RPMI8226 (cell line): ENCODE results near the gene AKR1A1.
"Not testable (repeated sequence)": the region's sequence is repeated elsewhere in the genome, so short reads cannot be mapped to it uniquely, and the experiment has no call there.

ENCODE experiments used
- DNase-seq: peaks from one replicate; pipeline ENCODE4 v3.0.0-alpha.2; 2015

The AKR1A1 gene

DNA sequence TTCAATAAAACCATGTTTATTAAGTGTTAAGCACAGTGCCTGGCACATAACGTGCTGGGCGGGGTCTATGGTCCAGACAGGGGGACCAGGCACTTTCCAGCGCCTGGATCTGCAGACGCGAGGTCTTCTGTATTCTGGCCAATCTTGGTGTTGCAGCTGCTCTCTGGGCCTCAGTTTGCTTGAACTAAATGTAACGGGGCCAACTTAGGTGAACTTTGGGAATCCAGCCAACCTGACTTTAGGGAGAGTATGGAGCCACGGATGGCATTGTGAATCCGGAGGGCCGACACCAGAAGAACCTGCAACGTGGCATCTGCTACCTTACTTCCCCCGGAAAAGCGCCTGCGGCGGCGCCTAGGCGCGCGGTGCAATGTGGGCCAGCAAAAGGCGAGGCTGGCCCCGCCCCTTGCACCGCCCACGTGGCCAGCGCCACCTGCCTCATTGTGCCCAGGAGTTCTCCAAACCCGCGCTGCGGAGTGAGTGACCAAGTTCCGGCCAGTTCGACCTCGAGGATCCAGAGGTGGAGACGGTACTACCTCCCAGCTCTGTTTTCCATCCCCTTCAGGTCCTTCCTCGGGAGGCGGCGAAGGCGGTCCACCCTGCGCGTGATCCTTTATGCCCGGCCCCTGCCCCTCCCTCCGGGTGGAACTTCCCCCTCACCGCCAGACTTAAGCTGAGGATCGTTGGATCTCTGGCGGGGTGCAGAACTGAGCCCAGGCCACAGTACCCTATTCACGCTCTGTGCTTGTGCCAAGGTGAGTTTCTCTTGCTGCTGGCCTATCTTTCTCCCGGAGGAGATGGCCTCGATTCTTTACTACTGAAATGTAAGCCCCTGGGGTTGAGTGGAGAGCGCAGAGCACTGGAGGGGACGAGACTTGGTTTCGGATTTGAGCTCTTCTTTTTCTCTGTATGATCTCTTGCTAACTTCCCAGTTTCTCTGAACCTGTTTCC lies at the start of gene AKR1A1:
AKR1A1 (plus strand) TSS at position 426 of the 951 bp plus-strand sequence. CDS start 10,969 bp downstream, outside the sequence.
- DNase-seq = peak; percentile 98

DNA sequence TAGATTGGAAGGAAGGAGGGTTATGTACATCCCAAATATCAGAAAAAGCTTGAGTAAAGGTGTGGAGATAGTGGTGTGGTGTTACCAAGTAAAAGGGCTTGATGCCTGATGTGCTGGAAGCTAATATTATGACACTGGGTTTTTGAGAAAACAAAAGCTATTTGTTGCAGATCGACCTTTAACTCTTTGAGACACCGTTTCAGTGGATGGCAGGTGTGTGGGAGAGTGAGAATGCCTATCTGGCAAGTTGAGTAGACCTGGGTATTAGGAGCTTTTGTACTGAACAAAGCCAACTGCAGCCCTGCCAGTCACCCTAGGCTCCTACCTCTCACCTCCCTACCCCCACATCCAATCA lies 49.1 kb upstream of the AKR1A1 start:
- no peak for DNase-seq

DNA sequence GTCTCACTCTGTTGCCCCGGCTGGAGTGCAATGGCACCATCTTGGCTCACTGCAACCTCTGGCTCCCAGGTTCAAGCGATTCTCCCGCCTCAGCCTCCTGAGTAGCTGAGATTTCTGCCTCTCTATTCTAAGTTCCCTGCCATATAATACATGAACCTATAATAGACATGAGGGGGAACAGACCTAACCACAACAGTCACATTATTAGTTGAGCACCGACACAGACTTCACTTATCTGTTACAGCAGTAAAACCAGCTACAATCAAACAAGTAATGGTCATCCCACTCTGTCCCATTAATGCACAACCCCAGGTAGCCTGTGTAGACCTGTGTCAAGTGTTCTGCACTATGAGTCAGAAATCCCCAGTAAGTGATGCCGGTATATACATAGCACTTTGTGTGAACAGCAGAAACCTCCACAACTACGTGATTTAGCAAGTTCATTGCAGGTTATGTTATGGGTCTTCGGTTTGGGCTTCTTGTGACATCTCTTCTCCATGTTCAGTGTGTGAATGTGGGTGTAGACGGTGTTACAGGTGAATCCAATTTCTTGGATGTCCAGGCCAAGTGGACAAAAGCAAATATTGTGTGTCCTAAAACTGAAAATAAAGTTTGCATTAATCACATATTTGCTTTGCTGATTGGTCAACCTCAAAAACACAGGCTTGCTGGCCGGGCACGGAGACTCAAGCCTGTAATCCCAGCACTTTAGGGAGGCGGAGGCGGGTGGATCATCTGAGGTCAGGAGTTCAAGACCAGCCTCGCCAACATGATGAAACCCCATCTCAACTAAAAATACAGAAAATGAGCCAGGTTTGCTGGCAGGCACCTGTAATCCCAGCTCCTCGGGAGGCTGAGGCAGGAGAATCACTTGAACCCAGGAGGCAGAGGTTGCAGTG lies 46.9 kb upstream of the AKR1A1 start:
- no peak for DNase-seq

DNA sequence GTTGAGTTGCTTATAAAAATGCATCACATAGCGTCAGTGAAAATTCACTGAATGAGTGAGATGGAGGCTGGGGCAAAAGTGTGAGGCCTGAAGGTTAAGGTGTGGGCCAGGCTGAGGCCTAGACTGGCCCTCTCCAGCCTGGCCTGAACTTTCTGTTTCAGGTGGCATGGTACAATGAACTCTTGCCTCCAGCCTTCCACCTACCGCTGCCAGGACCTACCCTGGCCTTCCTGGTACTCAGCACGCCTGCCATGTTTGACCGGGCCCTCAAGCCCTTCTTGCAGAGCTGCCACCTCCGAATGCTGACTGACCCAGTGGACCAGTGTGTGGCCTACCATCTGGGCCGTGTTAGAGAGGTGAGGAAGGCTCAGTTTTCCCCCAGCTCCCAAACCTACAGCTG lies 43.4 kb upstream of the AKR1A1 start:
- DNase-seq = no peak

DNA sequence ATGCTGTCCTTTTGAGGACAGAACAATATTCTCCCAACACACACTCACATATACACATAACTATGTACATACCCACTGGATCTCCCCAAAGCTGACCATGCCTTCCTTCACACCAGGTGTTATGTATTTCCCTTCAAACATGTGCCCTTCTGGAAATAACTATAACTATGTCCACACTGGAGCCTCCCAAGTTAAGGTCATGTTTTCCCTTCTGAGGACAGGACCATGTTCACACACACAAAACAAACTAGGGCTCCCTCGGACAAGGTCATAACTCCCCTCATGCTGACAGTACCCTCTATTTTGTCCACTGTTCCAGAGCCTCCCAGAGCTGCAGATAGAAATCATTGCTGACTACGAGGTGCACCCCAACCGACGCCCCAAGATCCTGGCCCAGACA lies 42.7 kb upstream of the AKR1A1 start:
- DNase-seq = no peak

DNA sequence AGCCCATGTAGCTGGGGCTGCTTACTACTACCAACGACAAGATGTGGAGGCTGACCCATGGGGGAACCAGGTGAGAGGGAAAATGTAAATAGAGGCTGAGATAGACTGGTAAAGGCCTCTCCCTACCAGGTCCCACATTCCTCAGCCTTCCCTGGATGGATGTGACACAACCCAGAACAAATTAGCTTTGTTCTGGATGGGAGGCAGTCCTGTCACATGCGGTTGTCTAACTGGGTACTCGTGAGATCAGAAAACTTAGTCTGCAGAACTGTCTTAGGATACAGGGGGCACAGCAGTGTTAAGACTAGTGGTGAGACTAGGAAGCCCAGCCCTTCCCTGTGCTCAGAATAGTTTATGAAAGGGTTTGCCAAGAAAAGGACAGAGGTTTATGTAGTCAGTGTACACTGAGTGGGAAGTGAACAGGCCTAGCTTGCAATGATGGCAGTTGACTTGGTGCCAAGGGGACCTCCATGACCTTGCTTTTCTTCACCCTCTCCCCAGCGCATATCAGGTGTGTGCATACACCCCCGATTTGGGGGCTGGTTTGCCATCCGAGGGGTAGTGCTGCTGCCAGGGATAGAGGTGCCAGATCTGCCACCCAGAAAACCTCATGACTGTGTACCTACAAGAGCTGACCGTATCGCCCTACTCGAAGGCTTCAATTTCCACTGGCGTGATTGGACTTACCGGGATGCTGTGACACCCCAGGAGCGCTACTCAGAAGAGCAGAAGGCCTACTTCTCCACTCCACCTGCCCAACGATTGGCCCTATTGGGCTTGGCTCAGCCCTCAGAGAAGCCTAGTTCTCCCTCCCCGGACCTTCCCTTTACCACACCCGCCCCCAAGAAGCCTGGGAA lies 42.1 kb upstream of the AKR1A1 start:
- DNase-seq = peak; percentile 20

GRCh38 chr1:45510036-45510971 lies 40.3 kb upstream of the AKR1A1 start:
- no peak for DNase-seq

DNA sequence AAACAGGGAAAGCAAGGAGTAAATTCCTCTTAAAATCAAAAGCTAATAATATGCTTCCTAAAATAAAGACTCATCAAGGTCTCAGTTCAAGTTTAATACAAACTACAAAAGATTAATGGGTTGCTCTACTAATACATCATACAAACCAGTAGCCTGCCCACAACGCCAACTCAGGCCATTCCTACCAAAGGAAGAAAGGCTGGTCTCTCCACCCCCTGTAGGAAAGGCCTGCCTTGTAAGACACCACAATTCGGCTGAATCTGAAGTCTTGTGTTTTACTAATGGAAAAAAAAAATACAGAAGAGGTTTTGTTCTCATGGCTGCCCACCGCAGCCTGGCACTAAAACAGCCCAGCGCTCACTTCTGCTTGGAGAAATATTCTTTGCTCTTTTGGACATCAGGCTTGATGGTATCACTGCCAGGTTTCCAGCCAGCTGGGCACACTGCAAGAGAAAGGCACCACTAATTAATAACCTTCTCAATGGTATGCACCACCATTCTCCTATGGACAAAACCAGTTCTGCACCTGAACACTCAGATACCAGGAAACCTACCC lies 39.6 kb upstream of the AKR1A1 start:
- no peak for DNase-seq

- DNase-seq = peak; percentile 79
Measured at GRCh38 chr1:45512641-45513054, 38.0 kb upstream of the AKR1A1 start.

GRCh38 chr1:45513532-45514260 lies 36.9 kb upstream of the AKR1A1 start:
- not testable (repeated sequence) for DNase-seq

DNA sequence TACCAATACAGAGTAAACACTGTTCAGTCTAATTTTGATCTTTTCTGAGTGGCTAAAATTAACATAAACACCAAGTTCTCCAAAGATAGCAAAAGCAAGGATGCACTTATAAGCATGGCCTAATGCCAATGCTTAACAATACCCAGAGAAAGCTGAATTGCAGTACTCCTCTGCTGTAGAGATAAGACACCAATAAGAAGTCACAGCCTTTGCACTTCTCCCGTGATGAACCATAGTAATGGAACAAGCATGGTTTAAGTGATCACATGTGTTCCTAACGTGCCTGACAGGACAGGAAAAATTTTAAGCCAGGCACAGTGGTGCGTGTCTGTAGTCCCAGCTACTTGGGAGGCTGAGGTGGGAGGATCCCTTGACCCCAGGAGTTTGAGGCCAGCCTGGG lies 34.6 kb upstream of the AKR1A1 start:
- DNase-seq = no peak

DNA sequence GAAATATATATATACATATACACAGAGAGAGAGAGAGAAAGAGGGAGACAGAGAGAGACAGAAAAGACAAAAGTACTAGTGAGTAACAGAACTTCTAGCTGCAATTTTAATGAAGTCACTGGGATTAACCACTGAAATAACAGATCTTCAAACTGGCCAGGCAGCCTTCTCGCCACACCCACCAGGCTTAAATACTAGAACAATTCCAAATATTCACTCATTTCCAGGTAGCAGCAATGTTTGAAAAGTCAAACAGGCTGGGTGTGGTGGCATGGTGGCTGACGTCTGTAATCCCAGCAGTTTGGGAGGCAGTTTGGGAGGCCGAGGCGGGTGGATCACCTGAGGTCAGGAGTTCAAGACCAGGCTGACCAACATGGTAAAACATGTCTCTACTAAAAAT lies 34.2 kb upstream of the AKR1A1 start:
- DNase-seq = no peak

- DNase-seq = not testable (repeated sequence)
Measured at GRCh38 chr1:45518366-45518765, 32.3 kb upstream of the AKR1A1 start.

DNA sequence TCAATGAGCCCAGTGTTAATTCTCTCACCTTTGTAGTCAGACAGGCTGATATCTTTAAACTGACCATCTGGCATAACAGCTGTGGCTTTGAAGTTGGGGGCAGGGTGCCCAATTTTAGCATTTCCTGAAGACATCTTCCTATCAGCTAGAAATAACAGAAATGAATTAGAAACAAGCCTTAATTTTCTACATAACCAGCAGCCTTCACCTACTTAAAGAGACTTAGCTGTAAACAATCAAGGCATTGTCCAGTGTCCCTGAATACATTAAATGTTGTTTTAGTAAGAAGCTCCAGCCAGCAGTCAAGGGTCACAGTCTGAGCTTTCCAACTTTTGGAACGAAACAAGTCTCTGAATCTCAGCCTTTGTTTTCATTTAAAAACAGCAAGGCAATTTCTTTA lies 31.7 kb upstream of the AKR1A1 start:
- peak; percentile 41 for DNase-seq

GRCh38 chr1:45519774-45520173 lies 30.9 kb upstream of the AKR1A1 start:
- DNase-seq = not testable (repeated sequence)

DNA sequence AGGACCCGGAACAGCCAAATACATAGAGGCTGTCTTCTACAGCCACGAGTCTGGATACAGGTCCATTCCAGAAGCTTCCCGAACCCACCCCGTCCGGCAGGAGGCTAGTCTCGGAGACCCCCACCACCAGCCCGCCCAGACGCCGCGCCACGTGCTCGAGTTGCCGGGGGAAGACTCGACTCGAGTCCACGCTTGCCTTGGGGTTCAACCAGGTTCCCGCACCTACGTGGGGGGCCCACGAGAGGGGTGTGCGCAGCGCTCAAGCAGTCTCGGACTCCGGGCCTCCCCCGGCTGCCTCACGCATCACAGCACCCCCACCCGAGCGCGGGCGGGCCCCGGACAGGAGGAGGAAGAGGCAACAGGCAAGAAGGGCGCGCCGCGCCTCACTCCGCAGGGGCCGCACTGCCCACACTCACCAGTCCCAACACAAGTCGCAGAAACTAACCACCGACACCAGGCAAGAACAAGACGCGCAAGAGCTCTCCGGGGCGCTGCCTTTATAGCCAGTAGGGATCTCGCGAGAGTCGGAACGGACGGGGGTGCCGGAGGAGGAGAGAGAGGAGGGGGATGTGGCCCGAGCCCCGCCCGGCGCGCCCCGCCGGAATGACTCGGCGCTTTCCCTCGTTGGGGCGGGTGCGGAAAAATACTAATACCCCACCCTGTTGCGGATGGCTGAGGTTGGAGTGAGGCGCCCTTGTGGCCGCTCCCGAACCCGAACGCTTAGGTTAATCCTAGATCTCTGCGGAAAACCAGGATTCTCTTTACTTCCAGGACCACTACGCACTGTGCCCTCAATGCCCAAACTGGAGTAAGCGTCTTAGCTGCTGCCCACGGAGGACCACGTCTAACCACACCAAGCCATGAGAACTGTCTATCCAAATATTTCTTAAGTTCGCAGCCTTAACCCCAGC lies 29.0 kb upstream of the AKR1A1 start, which contains the start of gene PRDX1:
PRDX1 (minus strand) TSS at position 472 of the 911 bp plus-strand sequence. CDS start 2,841 bp downstream, outside the sequence.
- peak; percentile 99 for DNase-seq

GRCh38 chr1:45522324-45523104 lies 28.1 kb upstream of the AKR1A1 start:
- no peak for DNase-seq

DNA sequence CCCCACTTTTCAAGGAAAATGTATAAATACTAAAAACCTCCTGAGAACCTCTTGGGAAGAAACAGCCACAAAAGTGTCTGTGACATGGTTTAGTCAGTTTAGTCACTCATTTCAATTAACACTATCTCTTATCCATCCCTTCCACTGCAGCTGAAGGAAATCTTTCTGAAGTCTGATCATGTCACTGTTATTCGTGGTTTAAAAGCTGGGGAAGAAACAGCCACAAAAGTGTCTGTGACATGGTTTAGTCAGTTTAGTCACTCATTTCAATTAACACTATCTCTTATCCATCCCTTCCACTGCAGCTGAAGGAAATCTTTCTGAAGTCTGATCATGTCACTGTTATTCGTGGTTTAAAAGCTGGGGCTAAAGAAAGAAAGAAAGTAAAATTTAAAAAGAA lies 27.1 kb upstream of the AKR1A1 start:
- not testable (repeated sequence) for DNase-seq
